Transverse colon (tissue), 3 donors: ENCODE results near the gene POLQ.

Experiments used
- EP300 ChIP-seq: sonication (generic); formaldehyde crosslinking; IDR thresholded peaks from one replicate; pipeline ENCODE4 v1.6.1; 2017; ENCODE audit warnings: antibody characterized with exemption, low read depth
- TF ChIP-seq, protein P1 (sequence below), 5 experiments: fragments of 200-600 bp in 3 of 5; fragments of 450-650 bp in 2 of 5; sonication (generic) in 3 of 5; IDR thresholded peaks; 1 replicate in 2 of 5; 2 replicates in 3 of 5; pipeline ENCODE4 v1.5.1; 2016 to 2017; ENCODE audit warnings: antibody characterized with exemption in 5 of 5, inconsistent platforms in 3 of 5, mild to moderate bottlenecking in 2 of 5, moderate library complexity in 1 of 5

DNA sequence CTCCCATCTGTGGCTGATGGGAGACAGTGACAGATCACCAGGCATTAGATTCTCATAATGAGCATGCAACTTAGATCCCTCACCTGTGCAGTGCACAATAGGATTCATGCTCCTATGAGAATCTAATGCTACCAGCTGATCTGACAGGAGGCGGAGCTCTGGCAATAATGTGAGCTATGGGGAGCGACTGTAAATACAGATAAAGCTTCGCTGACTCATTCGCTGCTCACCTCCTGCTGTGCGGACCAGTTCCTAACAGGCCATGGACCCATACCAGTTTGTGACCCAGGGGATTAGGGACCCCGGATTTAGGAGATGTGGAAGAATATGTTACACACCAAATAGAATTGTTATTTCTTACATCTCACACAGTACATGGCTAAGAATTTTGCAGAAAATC is 28.7 kb upstream of the POLQ start:
- TF ChIP-seq, protein P1, sequence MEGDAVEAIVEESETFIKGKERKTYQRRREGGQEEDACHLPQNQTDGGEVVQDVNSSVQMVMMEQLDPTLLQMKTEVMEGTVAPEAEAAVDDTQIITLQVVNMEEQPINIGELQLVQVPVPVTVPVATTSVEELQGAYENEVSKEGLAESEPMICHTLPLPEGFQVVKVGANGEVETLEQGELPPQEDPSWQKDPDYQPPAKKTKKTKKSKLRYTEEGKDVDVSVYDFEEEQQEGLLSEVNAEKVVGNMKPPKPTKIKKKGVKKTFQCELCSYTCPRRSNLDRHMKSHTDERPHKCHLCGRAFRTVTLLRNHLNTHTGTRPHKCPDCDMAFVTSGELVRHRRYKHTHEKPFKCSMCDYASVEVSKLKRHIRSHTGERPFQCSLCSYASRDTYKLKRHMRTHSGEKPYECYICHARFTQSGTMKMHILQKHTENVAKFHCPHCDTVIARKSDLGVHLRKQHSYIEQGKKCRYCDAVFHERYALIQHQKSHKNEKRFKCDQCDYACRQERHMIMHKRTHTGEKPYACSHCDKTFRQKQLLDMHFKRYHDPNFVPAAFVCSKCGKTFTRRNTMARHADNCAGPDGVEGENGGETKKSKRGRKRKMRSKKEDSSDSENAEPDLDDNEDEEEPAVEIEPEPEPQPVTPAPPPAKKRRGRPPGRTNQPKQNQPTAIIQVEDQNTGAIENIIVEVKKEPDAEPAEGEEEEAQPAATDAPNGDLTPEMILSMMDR (IDR thresholded peaks at IDR 0.05), result no peak
- TF ChIP-seq EP300, result no peak
